NCI-H1092 (cell line): ENCODE data around the gene ATMIN.

ENCODE experiments used
- DNase-seq: peaks from one replicate; lab custom pipeline; 2025; lab: John Stamatoyannopoulos, UW

ATMIN gene

DNA sequence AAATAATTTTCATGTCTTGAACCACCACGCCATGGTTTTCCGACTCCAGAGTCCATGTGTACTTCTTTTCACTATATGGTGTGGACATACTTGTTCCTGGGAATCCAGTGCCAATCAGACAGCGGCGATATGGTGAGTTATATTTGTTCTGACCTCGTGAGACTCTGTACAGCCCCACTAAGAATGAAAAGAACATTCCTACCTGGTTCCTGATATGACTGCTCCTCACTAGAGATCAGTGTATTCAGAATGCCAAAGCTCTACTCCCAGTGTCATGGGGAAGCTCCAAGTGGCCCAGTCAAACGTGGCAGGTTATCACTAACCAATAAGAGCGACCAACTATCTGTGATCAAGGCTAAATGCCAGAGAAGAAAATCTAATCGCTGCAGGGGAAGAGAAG is 35.3 kb downstream of the ATMIN start:
- no peak for DNase-seq

DNA sequence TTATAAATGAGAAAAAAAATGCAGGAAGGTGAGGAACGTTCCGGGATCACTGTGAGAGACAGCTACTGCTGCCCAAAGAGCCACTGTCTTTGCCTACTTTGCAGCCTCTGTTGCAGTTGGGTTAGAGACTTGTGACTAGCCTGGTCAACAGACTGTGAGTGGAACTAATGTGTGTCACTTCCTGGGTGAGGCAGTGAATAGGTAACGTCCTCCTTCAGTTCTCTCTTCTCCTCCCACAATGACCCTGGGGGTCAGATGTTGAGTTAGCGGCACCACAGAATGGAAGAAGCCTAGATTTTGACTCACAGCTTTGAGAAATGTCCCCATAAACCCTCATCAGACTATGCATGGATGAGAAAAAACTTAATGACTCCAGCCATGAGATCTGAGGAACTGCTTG is 36.2 kb downstream of the ATMIN start:
- DNase-seq = no peak

DNA sequence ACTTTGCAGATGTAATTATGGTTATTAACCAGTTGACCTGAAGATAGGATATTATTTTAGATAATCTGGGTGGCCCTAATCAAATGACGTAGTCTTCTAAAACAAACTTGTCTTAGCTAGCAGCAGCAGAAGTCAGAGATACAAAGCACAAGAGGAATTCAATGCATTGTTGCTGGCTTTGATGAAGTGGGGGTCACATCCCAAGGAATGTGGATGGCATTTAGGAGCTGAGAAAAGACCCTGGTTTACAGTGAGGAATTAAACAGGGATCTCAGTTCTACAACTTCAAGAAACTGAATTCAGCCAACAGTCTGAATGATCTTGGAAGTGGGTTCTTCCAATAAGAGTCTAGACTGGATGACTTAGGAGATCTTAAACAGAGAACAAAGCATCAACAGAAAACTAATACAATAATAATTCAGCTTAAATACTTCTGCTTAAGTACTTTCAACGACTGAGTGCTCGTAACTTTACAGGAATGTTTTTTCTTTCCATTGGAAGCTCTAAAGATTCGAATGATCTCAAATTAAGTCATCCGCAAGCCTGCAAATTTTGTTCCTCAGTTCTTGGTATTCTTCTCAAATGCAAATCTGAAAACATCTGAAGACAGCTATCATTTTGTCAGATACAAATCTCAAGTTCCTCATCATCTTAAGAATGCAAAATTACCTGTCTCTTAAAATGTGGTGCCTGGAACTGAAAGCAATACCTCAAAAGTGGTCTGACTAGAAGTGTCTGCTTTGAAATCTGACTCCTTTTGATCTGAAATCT is 38.1 kb downstream of the ATMIN start:
- no peak for DNase-seq

DNA sequence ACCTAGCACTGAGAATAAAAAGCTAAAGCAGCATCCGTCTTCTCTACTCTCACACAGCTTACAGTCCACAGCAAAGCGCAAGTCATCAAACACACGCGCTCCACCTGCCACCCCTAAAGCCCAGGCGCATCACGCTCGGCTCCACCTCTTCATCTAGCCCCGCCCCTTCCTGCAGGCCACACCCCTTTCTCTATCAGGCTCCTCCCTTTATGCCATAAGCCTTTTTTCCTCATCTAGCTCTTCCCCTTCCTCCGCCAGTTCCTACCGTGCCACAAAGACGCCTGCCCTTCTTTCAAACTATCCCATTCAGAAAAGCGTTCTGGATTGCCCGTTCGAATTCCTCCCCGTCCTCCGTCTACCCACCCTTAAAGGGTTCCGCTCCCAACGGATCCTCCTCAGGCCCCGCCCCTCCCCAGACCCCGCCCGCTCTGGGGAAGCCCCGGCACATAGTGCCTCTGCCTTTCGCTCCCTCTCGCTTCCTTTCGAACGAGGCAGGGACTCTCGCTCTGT is 41.0 kb downstream of the ATMIN start:
- peak; percentile 89 for DNase-seq

DNA sequence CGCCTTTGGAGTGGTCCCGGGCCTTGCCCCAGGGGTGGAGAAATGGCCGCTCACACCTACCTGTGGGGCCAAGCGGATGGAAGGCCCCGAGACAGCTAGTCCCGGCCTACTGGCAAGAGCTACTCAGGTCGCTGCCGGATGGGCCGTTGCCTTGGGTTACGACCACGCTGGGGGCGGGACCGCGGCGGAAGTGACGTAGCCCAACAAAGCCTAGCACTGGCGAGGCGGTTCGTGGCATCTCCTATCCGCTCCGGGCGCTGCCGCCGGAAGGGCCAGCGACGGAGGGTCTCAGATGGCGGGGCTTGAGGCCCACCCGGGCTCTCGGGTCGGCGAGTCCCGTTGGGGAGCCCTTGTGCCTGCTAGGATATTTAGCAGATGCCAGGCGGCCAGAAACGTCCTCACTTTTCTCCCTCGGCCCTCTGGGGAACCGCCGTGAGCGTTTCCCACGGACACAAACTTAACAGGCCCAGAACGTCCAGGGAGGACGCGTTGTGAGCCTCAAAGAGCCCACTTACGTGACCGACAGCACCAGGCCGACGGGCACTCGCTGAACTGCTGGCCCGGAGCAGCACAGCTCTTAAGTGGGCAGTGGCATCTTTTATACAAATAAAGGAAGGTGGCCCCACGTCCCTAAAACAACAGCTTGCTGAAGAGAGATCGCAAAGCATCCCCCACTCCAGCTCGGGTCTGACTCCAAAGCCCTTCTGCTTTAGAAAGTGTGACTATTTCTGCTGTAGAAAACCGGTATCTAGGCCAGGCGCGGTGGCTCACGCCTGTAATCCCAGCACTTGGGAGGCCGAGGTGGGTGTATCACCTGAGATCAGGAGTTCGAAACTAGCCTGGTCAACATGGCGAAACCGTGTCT is 41.7 kb downstream of the ATMIN start, which contains the start of gene C16orf46:
C16orf46 (minus strand) TSS at position 163 of the 865 bp plus-strand sequence. CDS start 13,283 bp downstream, outside the sequence.
- DNase-seq = peak; percentile 94

DNA sequence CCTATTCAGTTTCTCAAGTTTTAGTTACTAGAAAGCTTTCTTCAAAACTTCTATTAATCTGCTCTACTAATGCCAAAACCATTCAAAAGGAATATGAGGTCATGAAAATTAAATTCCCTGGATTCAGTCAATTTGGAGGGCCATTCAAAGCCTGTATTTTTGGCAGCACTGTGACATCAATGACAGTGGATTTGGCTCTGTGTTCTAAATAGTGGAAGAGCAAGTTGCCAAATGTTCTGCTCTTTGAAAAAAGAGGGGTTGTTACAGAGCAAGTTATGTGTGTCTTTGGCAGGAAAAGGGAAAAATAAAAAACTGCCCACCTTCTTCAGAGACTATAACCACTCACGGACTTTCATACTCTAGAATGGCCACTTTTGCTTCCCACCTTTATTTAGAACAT is 44.6 kb downstream of the ATMIN start:
- DNase-seq = no peak

DNA sequence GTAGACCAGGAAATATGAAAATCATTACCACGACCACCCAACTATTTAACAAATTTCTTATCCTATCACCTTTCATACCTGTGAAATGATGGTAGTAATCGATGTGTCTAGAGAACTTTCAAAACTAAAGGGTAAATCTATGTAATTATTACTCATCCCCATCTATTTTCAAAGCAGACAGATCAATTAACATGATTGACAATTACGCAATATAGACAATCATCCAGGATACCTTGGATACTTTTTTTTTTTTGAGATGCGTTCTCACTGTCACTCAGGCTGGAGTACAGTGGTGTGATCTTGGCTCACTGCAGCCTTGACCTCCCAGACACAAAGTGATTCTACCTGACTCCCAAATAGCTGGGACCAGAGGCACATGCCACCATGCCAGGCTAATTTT is 45.4 kb downstream of the ATMIN start:
- no peak for DNase-seq

DNA sequence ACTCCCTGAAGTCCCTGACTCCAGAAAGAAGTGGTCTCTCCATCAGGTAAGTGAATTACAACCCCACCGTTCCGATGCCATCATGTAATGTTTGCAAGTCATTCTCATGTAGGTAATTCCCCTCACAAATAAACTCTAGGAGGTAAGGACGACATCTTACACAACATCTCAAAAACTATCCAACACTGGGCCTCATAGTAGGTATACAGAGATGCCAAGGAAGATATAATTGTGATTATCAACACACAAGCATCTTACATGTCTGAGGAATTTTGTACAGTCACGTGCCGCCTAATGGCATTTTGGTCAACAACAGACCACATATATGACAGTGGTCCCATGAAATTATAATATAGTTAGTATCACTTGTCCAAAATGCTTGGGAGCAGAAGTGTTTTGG is 53.2 kb downstream of the ATMIN start:
- DNase-seq = no peak

DNA sequence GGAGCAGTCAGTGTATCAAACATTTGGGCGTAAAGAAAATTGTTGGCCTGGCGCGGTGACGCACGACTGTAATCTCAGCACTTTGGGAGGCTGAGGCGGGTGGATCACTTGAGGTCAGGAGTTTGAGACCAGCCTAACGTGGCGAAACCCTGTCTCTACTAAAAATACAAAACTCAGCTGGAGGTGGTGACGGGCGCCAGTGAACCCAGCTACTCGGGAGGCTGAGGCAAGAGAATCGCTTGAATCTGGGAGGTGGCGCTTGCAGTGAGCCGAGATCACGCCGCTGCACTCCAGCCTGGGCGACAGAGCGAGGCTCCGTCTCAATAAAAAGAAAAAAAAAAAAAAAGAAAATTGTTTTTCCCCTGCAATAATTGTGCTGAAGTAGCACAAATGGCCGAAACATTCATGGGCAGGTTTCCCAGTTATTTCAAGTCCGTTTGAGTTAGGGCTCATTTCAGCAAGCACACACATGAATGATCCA is 59.2 kb downstream of the ATMIN start:
- no peak for DNase-seq

DNA sequence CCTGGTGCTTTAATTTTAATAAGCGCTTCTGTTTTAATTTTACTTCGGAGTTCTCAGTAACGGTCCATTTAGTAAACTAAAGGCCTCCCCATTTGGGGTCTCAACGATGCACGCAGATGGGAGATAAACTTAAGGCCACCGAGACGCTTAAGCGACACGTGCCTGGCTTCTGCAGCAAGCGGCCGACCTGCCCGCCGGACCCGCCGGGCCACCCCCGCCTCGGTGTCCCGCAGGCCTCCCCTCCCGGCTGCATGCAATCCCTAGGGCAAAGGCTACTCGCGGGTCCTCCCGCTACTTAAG is 60.0 kb downstream of the ATMIN start:
- no peak for DNase-seq

DNA sequence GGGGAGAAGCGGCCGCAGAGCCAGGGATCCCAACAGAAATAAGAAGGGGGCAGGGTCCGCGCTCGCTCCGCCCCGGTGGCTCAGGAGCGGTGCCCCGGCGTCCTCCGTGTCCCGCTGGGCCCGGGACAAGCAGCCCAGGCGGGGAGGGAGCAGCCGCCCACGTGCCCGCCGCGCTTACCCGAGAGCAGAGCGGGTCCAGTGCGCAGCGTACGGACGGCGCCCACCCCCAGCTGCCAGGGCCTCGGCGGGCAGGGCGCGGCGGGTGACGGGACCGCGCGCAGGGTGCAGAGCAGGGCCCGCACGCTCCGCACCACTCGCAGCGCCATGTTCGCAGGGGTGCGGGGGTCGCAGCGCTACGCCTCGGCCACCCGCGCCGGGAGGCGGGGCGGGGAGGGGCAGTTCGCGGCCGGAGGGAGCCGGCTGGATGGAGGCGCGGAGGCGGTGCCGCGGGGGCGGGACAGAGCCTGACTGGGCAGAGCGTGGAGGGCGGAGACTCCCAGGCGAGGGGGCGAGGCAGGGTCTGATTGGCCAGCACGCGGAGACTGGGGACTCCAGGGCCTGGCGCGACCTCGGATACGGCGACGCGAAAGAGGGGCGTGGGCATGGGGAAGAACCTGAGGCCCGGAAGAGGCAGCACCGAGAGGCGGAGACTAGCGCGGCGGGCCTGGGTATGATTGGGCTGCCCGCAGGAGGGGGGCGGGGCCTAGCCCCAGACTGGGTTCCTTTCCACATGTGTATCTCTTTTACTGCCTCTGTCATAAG is 60.5 kb downstream of the ATMIN start, which contains the start of gene GCSH:
GCSH (minus strand) TSS at position 443 of the 762 bp plus-strand sequence; CDS start at position 326, 117 bp downstream.
- peak; percentile 97 for DNase-seq

DNA sequence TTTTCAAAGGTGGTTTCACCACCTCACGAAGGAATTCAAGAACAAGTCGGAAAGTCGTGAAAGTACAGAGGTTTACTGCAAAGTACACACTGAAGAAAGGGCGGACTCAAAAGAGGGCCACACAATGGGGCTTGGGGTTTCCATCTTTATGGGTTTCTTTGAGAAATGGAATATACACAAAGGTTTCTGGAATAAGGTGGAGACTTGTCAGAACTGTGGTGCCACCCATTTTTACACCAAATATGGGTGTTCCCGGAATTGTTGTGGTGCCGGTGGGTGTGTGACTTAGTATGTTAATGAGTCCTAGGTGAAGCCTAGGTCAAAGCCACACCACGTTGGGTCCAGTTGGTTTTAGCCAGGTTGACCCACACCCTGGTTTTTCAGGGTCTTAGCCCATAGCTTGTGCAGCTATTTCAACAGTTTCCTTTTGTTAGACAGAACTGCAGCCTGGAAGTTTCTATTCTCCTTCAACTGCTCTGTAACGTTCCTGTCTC is 61.1 kb downstream of the ATMIN start:
- no peak for DNase-seq
